ENCODE measurements around the gene MLH1. TPM values are rescaled to one million over a fixed set of nuclear protein-coding genes. Genes with fewer than 3 reads are reported as not detected.

Gene MLH1
- total and polyA plus RNA-seq, 10 of the 15 experiments (the other 5 are each of a cell fraction or from before 2014, with no cell fraction given), result 58.6 to 109 (median 81.4) TPM

- TF ChIP-seq CTCF (IDR thresholded peaks at IDR 0.05 in 2 of 3, conservative IDR thresholded peaks at IDR 0.05 in 1 of 3; ENCODE audit: control insufficient read depth in 2 of 3, extremely low read depth in 1 of 3, insufficient read depth in 1 of 3, low read depth in 3 of 3, low read length in 3 of 3) (no peak), POLR2AphosphoS5 (IDR thresholded peaks at IDR 0.05; ENCODE audit: low read length) (peak; percentile 40; the same call in 1 of the 2 replicates), JUND (IDR thresholded peaks at IDR 0.05; ENCODE audit: low read depth, low read length) (no peak)
Measured at GRCh38 chr3:36991147-36991546, 2.2 kb upstream of the MLH1 start (continued).

GRCh38 chr3:36991923-36992805 lies 1.2 kb upstream of the MLH1 start:
- intact Hi-C loops (cut with micrococcal nuclease; ENCODE audit: unreplicated experiment) (loop anchor here (5.0 kb wide), 1 partner anchor 100 kb away; no protein-coding TSS in a partner anchor), in situ Hi-C loops (cut with MboI) (no loop called here)
- ChIA-PET RAD21 (ENCODE audit: unreplicated experiment) (interaction anchor here (1.2 to 3.2 kb wide), 6 partner anchors 22 to 148 kb away, joined by 3 to 16 read pairs (median 7); no protein-coding TSS in a partner anchor), SMC1A (ENCODE audit: uncharacterized antibody, unreplicated experiment) (interaction anchor here (1.0 to 7.5 kb wide), 12 partner anchors 9 to 219 kb away, joined by 3 to 46 read pairs (median 4); no protein-coding TSS in a partner anchor), CTCF (interaction anchor here (0.6 to 5.2 kb wide), 14 partner anchors 12 to 261 kb away, joined by 3 to 39 read pairs (median 4); no protein-coding TSS in a partner anchor), POLR2A (interaction anchor here (1.0 to 2.5 kb wide), 14 partner anchors 11 to 1173 kb away, joined by 3 to 17 read pairs (median 4); partner anchors contain the start of gene OXSR1)
- Histone ChIP-seq H3K4me3 (peak overlapping the region; percentile 89), H3K27ac (ENCODE audit: control insufficient read depth, insufficient read depth) (peak overlapping the region; percentile 92), H2AFZ (ENCODE audit: control insufficient read depth, low read depth, low read length) (peak overlapping the region; percentile 83), H3K9ac (ENCODE audit: control insufficient read depth, insufficient read depth, low read length) (peak overlapping the region; percentile 95), H3K9me3 (replicated peaks; ENCODE audit: control insufficient read depth, insufficient read depth, low read length) (no peaks in the 10 kb centered on the region), H3K79me2 (ENCODE audit: control insufficient read depth, insufficient read depth, low read length) (peaks cover 79% of the 10 kb centered on the region), H4K20me1 (ENCODE audit: control insufficient read depth, insufficient read depth) (no peaks in the 10 kb centered on the region), H3K4me2 (ENCODE audit: control insufficient read depth, insufficient read depth) (peak overlapping the region; percentile 60), H3K27me3 (replicated peaks in 1 of 2; ENCODE audit: control insufficient read depth in 2 of 2, insufficient read depth in 2 of 2, low read length in 1 of 2) (no peaks in the 10 kb centered on the region), H3K36me3 (ENCODE audit: control insufficient read depth in 2 of 2, insufficient read depth in 2 of 2, low read length in 1 of 2) (peaks cover 0 to 6% of the 10 kb centered on the region in 2 experiments; a peak in 1 of 4 replicates), H3K4me1 (ENCODE audit: control insufficient read depth, insufficient read depth, low read length) (no peaks in the 10 kb centered on the region)
- TSS peak; percentile 67 for BruUV-seq (replicated peaks)
- DNase-seq (ENCODE audit: low read depth, low spot score) (no peak), ATAC-seq (peak; percentile 1; the same call in 2 of the 3 replicates), FAIRE-seq (peak; percentile 31)
- TF ChIP-seq DPF2 (IDR thresholded peaks at IDR 0.05), result peak; percentile 11; the same call in 1 of the 2 replicates
- TF ChIP-seq RUNX3 (IDR thresholded peaks at IDR 0.05; ENCODE audit: low read length), result 0 out of 2 replicates have a peak, but pooled peaks have one; percentile 15
- no peak for TF ChIP-seq ZSCAN29 (IDR thresholded peaks at IDR 0.05)
- TF ChIP-seq LARP7 (IDR thresholded peaks at IDR 0.05), result 0 out of 2 replicates have a peak, but pooled peaks have one; percentile 83
- 0 out of 2 replicates have a peak, but pooled peaks have one; percentile 9 for TF ChIP-seq IKZF1 (conservative IDR thresholded peaks at IDR 0.05)
- WGBS (ENCODE audit: insufficient coverage, insufficient replicate concordance, low lambda C conversion rate, missing lambda C conversion rate), result under 1% methylated on average over 24 of the region's 24 CpGs

Measured in GM12878 (cell line).